Vagina (tissue), 2 donors: ENCODE data around the gene RAPGEF4.

Source experiments
- CTCF ChIP-seq, 3 experiments: fragments of 450-650 bp in 2 of 3; fragments of 200-600 bp in 1 of 3; sonication (generic) in 1 of 3; IDR thresholded peaks; one replicate each; pipeline ENCODE4 v1.5.1; 2017 to 2019; ENCODE audit warnings: antibody characterized with exemption in 3 of 3, mild to moderate bottlenecking in 2 of 3, moderate library complexity in 2 of 3
- POLR2A ChIP-seq, 2 donors: fragments of 450-650 bp; IDR thresholded peaks; one replicate each; pipeline ENCODE4 v1.6.1; 2017; ENCODE audit warnings: antibody characterized with exemption in 2 of 2, mild to moderate bottlenecking in 2 of 2, moderate library complexity in 2 of 2

GRCh38 chr2:172894689-172895387, 159.2 kb downstream of the RAPGEF4 start:
- TF ChIP-seq POLR2A (IDR thresholded peaks at IDR 0.05) (no peak), CTCF (IDR thresholded peaks at IDR 0.05) (no peak)
